Sigmoid colon (tissue), 4 donors: ENCODE data around the gene ZNF740.

Source experiments
- POLR2A ChIP-seq, 2 donors: fragments of 450-650 bp; IDR thresholded peaks; one replicate each; pipeline ENCODE4 v1.6.1; 2016; ENCODE audit warnings: antibody characterized with exemption in 2 of 2, mild to moderate bottlenecking in 2 of 2, moderate library complexity in 2 of 2
- POLR2AphosphoS5 ChIP-seq, 4 donors: sonication (generic); formaldehyde crosslinking; IDR thresholded peaks; one replicate each; pipeline ENCODE4 v1.6.1; 2017; ENCODE audit warnings: antibody characterized with exemption in 4 of 4
- TF ChIP-seq, protein P1 (sequence below), 4 experiments: fragments of 450-650 bp in 3 of 4; fragments of 200-600 bp in 1 of 4; IDR thresholded peaks; one replicate each; pipeline ENCODE4 v1.5.1; 2016 to 2019; ENCODE audit warnings: antibody characterized with exemption in 4 of 4, mild to moderate bottlenecking in 3 of 4, moderate library complexity in 2 of 4

GRCh38 chr12:53225635-53226424, 45.3 kb downstream of the ZNF740 start:
- TF ChIP-seq, protein P1, sequence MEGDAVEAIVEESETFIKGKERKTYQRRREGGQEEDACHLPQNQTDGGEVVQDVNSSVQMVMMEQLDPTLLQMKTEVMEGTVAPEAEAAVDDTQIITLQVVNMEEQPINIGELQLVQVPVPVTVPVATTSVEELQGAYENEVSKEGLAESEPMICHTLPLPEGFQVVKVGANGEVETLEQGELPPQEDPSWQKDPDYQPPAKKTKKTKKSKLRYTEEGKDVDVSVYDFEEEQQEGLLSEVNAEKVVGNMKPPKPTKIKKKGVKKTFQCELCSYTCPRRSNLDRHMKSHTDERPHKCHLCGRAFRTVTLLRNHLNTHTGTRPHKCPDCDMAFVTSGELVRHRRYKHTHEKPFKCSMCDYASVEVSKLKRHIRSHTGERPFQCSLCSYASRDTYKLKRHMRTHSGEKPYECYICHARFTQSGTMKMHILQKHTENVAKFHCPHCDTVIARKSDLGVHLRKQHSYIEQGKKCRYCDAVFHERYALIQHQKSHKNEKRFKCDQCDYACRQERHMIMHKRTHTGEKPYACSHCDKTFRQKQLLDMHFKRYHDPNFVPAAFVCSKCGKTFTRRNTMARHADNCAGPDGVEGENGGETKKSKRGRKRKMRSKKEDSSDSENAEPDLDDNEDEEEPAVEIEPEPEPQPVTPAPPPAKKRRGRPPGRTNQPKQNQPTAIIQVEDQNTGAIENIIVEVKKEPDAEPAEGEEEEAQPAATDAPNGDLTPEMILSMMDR (IDR thresholded peaks at IDR 0.05), result no peak
- no peak for TF ChIP-seq POLR2AphosphoS5 (IDR thresholded peaks at IDR 0.05)
- no peak for TF ChIP-seq POLR2A (IDR thresholded peaks at IDR 0.05)
